Liver (tissue), 3 donors: Measurements from ENCODE around the gene PRICKLE4.

Source experiments
- ATF3 ChIP-seq: IDR thresholded peaks from 2 replicates; pipeline ENCODE4 v1.6.1; 2016; ENCODE audit warnings: antibody characterized with exemption
- CTCF ChIP-seq: fragments of 150-350 bp; IDR thresholded peaks from 2 replicates; pipeline ENCODE4 v1.5.1; 2017; ENCODE audit warnings: improper control_type of control experiment, low read depth, low read length; ENCODE audit not compliant: missing input control
- EGR1 ChIP-seq, 2 donors: IDR thresholded peaks; 2 replicates each; pipeline ENCODE4 v1.6.1; 2016 to 2018; ENCODE audit warnings: antibody characterized with exemption in 2 of 2, low read depth in 2 of 2
- FOXA1 ChIP-seq: IDR thresholded peaks from 2 replicates; pipeline ENCODE4 v1.6.1; 2016; ENCODE audit warnings: antibody characterized with exemption
- GABPA ChIP-seq, 2 donors: IDR thresholded peaks in 1 of 2; conservative IDR thresholded peaks in 1 of 2; 2 replicates each; pipeline ENCODE4 v1.6.1; 2016; ENCODE audit warnings: antibody characterized with exemption in 2 of 2, mild to moderate bottlenecking in 1 of 2, moderate library complexity in 1 of 2
- HNF4G ChIP-seq: IDR thresholded peaks from 2 replicates; pipeline ENCODE4 v1.6.1; 2016; ENCODE audit warnings: antibody characterized with exemption
- JUND ChIP-seq, 2 donors: IDR thresholded peaks; 2 replicates each; pipeline ENCODE4 v1.6.1; 2016; ENCODE audit warnings: antibody characterized with exemption in 2 of 2
- NR2F2 ChIP-seq: IDR thresholded peaks from 2 replicates; pipeline ENCODE4 v1.6.1; 2016; ENCODE audit warnings: antibody characterized with exemption
- RAD21 ChIP-seq, 2 donors: IDR thresholded peaks; 2 replicates each; pipeline ENCODE4 v1.6.1; 2016; ENCODE audit warnings: antibody characterized with exemption in 2 of 2, mild to moderate bottlenecking in 2 of 2
- SP1 ChIP-seq: IDR thresholded peaks from 2 replicates; pipeline ENCODE4 v1.6.1; 2018; ENCODE audit warnings: antibody characterized with exemption, mild to moderate bottlenecking
- TAF1 ChIP-seq: conservative IDR thresholded peaks from 2 replicates; pipeline ENCODE4 v1.6.1; 2016; ENCODE audit warnings: antibody characterized with exemption, mild to moderate bottlenecking
- ZBTB33 ChIP-seq: IDR thresholded peaks from 2 replicates; pipeline ENCODE4 v1.6.1; 2016; ENCODE audit warnings: antibody characterized with exemption
- donor health status: healthy.
- donor health status: healthy.

- no peak for TF ChIP-seq RAD21 (IDR thresholded peaks at IDR 0.05)
- no peak for TF ChIP-seq HNF4G
- no peak for TF ChIP-seq FOXA1
- TF ChIP-seq NR2F2 = no peak
- no peak for TF ChIP-seq CTCF
- no peak for TF ChIP-seq JUND (IDR thresholded peaks at IDR 0.05)
- no peak for TF ChIP-seq ZBTB33
- TF ChIP-seq GABPA (IDR thresholded peaks at IDR 0.05 in 1 of 2, conservative IDR thresholded peaks at IDR 0.05 in 1 of 2) = no peak
- TF ChIP-seq ATF3 = no peak
- TF ChIP-seq TAF1 = no peak
- TF ChIP-seq SP1 = no peak
- TF ChIP-seq EGR1 (IDR thresholded peaks at IDR 0.05; ENCODE audit: low read depth in 2 of 2) = no peak
Measured at GRCh38 chr6:41746107-41746506, 34.5 kb upstream of the PRICKLE4 start.
